ENCODE data around the gene SMOC2. TPM values are rescaled to one million over a fixed set of nuclear protein-coding genes. Genes with fewer than 3 reads are reported as not detected.

Gene SMOC2, protein sequence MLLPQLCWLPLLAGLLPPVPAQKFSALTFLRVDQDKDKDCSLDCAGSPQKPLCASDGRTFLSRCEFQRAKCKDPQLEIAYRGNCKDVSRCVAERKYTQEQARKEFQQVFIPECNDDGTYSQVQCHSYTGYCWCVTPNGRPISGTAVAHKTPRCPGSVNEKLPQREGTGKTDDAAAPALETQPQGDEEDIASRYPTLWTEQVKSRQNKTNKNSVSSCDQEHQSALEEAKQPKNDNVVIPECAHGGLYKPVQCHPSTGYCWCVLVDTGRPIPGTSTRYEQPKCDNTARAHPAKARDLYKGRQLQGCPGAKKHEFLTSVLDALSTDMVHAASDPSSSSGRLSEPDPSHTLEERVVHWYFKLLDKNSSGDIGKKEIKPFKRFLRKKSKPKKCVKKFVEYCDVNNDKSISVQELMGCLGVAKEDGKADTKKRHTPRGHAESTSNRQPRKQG
- polyA plus RNA-seq (0.46 to 1.1 TPM (median 0.85 TPM) in 3 replicates), polyA minus RNA-seq (0.26 to 1.1 TPM (median 0.77 TPM) in 3 replicates)
- polyA plus RNA-seq (2011; ENCODE audit: low read depth): 0.34 TPM
- 0.74 and 0.81 TPM in 2 replicates for polyA plus RNA-seq (2011; cell fraction: cytosol; rRNA removed)
- 0.57 and 0.64 TPM in 2 replicates for polyA plus RNA-seq (2011; cell fraction: nucleus; rRNA removed)
- polyA plus RNA-seq (2012; ENCODE audit: low replicate concordance): 0.30 and 0.83 TPM in 2 replicates
- polyA minus RNA-seq (2011; cell fraction: cytosol; rRNA and poly(A)+ RNA removed): not detected
- 0.21 TPM in 1 of 2 replicates, not detected in the other for polyA minus RNA-seq (2011; cell fraction: nucleus; rRNA and poly(A)+ RNA removed)

DNA sequence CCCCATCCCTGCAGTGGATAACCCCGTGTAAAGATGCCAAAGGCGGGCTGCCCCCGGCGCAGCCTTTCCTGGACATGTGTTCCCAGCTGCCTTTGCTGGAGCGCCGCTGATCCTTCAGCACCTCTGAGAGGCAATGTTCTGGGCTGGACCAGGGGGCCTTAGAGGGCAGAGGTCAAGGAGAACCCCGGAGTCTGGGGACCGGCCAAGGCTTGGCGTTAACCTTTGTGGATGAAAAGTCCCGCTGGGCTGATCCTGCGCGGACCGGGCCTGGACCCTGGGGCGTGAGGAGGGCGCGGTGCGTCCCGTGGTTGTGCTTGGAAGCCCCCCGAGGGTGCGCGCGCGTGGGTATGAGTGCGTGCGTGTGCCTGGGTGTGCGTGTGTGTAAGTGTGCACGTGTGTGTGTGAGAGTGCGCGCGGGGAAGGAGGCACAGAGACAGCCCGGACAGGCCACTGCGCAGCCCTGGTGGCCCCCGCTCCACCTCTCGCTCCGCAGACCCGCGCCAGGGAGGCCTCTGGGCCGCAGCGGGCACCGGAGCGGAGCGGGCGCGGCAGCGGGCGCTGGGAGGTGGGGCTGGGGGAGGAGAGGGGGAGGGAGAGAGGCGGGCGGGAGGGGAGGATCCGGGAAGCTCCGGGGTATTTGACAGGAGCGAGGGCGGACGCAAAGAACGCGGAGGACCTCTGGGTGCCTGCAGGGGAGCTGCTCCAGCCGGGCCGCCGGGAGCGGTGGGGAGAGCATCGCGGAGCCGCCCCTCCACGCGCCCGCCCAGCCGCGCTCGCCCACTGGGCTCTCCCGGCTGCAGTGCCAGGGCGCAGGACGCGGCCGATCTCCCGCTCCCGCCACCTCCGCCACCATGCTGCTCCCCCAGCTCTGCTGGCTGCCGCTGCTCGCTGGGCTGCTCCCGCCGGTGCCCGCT lies at the start of gene SMOC2:
Gene SMOC2, plus strand, starts transcription at position 665 of the 914 bp plus-strand sequence. Its CDS starts 187 bp downstream, at position 852.
- no peak for TF ChIP-seq EZH2 (IDR thresholded peaks at IDR 0.05; ENCODE audit: low read length)
- TF ChIP-seq, protein P1, sequence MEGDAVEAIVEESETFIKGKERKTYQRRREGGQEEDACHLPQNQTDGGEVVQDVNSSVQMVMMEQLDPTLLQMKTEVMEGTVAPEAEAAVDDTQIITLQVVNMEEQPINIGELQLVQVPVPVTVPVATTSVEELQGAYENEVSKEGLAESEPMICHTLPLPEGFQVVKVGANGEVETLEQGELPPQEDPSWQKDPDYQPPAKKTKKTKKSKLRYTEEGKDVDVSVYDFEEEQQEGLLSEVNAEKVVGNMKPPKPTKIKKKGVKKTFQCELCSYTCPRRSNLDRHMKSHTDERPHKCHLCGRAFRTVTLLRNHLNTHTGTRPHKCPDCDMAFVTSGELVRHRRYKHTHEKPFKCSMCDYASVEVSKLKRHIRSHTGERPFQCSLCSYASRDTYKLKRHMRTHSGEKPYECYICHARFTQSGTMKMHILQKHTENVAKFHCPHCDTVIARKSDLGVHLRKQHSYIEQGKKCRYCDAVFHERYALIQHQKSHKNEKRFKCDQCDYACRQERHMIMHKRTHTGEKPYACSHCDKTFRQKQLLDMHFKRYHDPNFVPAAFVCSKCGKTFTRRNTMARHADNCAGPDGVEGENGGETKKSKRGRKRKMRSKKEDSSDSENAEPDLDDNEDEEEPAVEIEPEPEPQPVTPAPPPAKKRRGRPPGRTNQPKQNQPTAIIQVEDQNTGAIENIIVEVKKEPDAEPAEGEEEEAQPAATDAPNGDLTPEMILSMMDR (optimal IDR thresholded peaks at IDR 0.05 in 1 of 3, IDR thresholded peaks at IDR 0.05 in 1 of 3, conservative IDR thresholded peaks at IDR 0.05 in 1 of 3; ENCODE audit: extremely low read depth in 1 of 3, insufficient read depth in 2 of 3, low read length in 3 of 3): no peak
- FAIRE-seq (no peak), DNase-seq (ENCODE audit: low read depth, low spot score) (no peak)
- H3K27ac ChIP-seq (ENCODE audit: control insufficient read depth, insufficient read depth, low read length): no peak within 1 kb of the TSS
- peaks cover 44% of the 10 kb centered on the region for H3K27me3 ChIP-seq (ENCODE audit: control insufficient read depth, extremely low read depth, insufficient read depth, low read length)
- no peaks in the 10 kb centered on the region for H4K20me1 ChIP-seq (ENCODE audit: control insufficient read depth, extremely low read depth, insufficient read depth, low read length)
- H3K9ac ChIP-seq (ENCODE audit: control insufficient read depth, extremely low read depth, insufficient read depth, low read length): no peak within 1 kb of the TSS
- dilution Hi-C loops (cut with MboI; ENCODE audit: extremely low pct_ligation_motif_present, low sequenced_read_pairs): no loop called here
- H3K4me3 ChIP-seq (ENCODE audit: control insufficient read depth in 2 of 3, extremely low read depth in 1 of 3, insufficient read depth in 2 of 3, low read depth in 1 of 3, low read length in 3 of 3): no peak within 1 kb of the TSS
- no peaks in the 10 kb centered on the region for H3K9me3 ChIP-seq (ENCODE audit: control insufficient read depth, low read depth, low read length)
- no peaks in the 10 kb centered on the region for H3K36me3 ChIP-seq (ENCODE audit: control insufficient read depth in 2 of 2, extremely low read depth in 1 of 2, insufficient read depth in 2 of 2, low read length in 2 of 2)
- no peaks in the 10 kb centered on the region for H3K4me1 ChIP-seq (ENCODE audit: control insufficient read depth, extremely low read depth, insufficient read depth, low read length)
- H3K79me2 ChIP-seq (ENCODE audit: control insufficient read depth, insufficient read depth, low read length): no peaks in the 10 kb centered on the region
- H3K9me1 ChIP-seq (ENCODE audit: control insufficient read depth, extremely low read depth, insufficient read depth, low read length): no peaks in the 10 kb centered on the region
- H3K4me2 ChIP-seq (ENCODE audit: control insufficient read depth, extremely low read depth, insufficient read depth, low read depth, low read length): peak within 1 kb of the TSS; percentile 41
- H2AFZ ChIP-seq (ENCODE audit: control insufficient read depth, low read length): no peak within 1 kb of the TSS

DNA sequence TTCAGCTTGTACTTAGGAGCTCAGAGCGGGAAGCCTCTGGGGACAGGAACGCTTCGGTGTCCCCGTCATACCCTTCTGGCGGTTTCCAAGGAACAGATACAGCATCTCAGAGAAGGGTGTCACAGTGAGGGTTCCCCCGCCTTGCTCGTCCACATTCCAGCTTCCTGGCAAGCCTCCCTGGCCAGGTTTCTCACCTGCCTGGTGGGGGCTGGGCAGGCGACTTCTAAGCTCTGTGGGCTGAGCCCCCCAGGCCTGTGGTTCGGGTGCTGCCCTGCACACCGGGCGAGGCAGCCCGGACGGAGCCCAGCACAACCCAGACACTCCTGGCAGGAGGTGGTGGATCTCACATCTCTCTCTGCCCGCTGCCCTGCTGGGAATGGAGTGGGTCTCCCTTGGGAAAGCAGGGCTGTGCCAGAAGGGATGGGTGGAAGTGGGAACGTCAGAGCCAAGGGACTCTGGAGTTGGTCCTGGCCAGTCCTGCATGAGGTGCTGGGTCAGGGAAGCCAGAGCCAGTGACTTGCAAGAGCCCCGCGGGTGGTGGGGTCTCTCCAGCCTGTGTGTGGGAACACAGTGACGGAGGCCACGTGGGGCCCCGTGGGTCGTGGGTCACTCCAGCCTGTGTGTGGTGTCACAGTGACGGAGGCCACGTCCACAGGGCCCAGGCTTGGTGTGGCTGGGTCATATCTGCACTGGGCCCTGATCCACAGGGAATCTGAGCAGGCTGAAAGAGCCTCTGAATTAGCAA lies 47.7 kb upstream of the SMOC2 start:
- no peak overlapping the region for H3K9ac ChIP-seq (ENCODE audit: control insufficient read depth, extremely low read depth, insufficient read depth, low read length)
- FAIRE-seq (no peak), DNase-seq (ENCODE audit: low read depth, low spot score) (no peak)
- H3K4me1 ChIP-seq (ENCODE audit: control insufficient read depth, extremely low read depth, insufficient read depth, low read length): no peaks in the 10 kb centered on the region
- no peak overlapping the region for H3K4me2 ChIP-seq (ENCODE audit: control insufficient read depth, extremely low read depth, insufficient read depth, low read depth, low read length)
- H4K20me1 ChIP-seq (ENCODE audit: control insufficient read depth, extremely low read depth, insufficient read depth, low read length): no peaks in the 10 kb centered on the region
- TF ChIP-seq, protein P1 (optimal IDR thresholded peaks at IDR 0.05 in 1 of 3, IDR thresholded peaks at IDR 0.05 in 1 of 3, conservative IDR thresholded peaks at IDR 0.05 in 1 of 3; ENCODE audit: extremely low read depth in 1 of 3, insufficient read depth in 2 of 3, low read length in 3 of 3): no peak
- TF ChIP-seq EZH2 (IDR thresholded peaks at IDR 0.05; ENCODE audit: low read length): no peak
- H3K9me1 ChIP-seq (ENCODE audit: control insufficient read depth, extremely low read depth, insufficient read depth, low read length): no peaks in the 10 kb centered on the region
- H2AFZ ChIP-seq (ENCODE audit: control insufficient read depth, low read length): no peak overlapping the region
- no peaks in the 10 kb centered on the region for H3K27me3 ChIP-seq (ENCODE audit: control insufficient read depth, extremely low read depth, insufficient read depth, low read length)
- H3K36me3 ChIP-seq (ENCODE audit: control insufficient read depth in 2 of 2, extremely low read depth in 1 of 2, insufficient read depth in 2 of 2, low read length in 2 of 2): no peaks in the 10 kb centered on the region
- no peak overlapping the region for H3K4me3 ChIP-seq (ENCODE audit: control insufficient read depth in 2 of 3, extremely low read depth in 1 of 3, insufficient read depth in 2 of 3, low read depth in 1 of 3, low read length in 3 of 3)
- dilution Hi-C loops (cut with MboI; ENCODE audit: extremely low pct_ligation_motif_present, low sequenced_read_pairs): no loop called here
- no peaks in the 10 kb centered on the region for H3K79me2 ChIP-seq (ENCODE audit: control insufficient read depth, insufficient read depth, low read length)
- no peaks in the 10 kb centered on the region for H3K9me3 ChIP-seq (ENCODE audit: control insufficient read depth, low read depth, low read length)
- H3K27ac ChIP-seq (ENCODE audit: control insufficient read depth, insufficient read depth, low read length): no peak overlapping the region
